OCI-LY3 (cell line): ENCODE results near the gene KRT13.

Experiments
- H2AFZ ChIP-seq: fragments of 200-600, 300-600 bp; shearing (Covaris generic); 2 replicates; pipeline ENCODE4 v1.6.0; 2014; ENCODE audit warnings: antibody characterized with exemption, low read depth, low read length
- H3K27ac ChIP-seq: fragments of 200-600, 300-600 bp; sonication (generic); 2 replicates; pipeline ENCODE4 v1.5.1; 2014; ENCODE audit warnings: mild to moderate bottlenecking, low read length, moderate library complexity, mixed read lengths
- H3K27me3 ChIP-seq: fragments of 200-600, 300-600 bp; sonication (generic); 2 replicates; pipeline ENCODE4 v1.6.1; 2014; ENCODE audit warnings: low read depth, low read length, mixed read lengths
- H3K36me3 ChIP-seq: fragments of 200-600, 300-600 bp; sonication (generic); replicated peaks from 2 replicates; pipeline ENCODE3; 2014; ENCODE audit warnings: low read depth, low read length, mixed read lengths
- H3K4me1 ChIP-seq: fragments of 300-600, 200-600 bp; sonication (generic); 2 replicates; pipeline ENCODE4 v1.6.1; 2014; ENCODE audit warnings: low read length, mixed read lengths
- H3K4me2 ChIP-seq: fragments of 200-600, 300-600 bp; sonication (generic); 2 replicates; pipeline ENCODE4 v1.6.1; 2014; ENCODE audit warnings: low read length, mixed read lengths
- H3K4me3 ChIP-seq: fragments of 300-600, 200-600 bp; sonication (generic); 2 replicates; pipeline ENCODE4 v1.5.1; 2014; ENCODE audit warnings: antibody characterized with exemption, mild to moderate bottlenecking, low read length, moderate library complexity
- H3K79me2 ChIP-seq: fragments of 300-600, 200-600 bp; shearing (Covaris generic); 2 replicates; pipeline ENCODE4 v1.6.1; 2014; ENCODE audit warnings: mild to moderate bottlenecking, low read length, mixed read lengths
- H3K9ac ChIP-seq: fragments of 300-600, 200-600 bp; shearing (Covaris generic); 2 replicates; pipeline ENCODE4 v1.6.0; 2014; ENCODE audit warnings: mild to moderate bottlenecking, low read length, moderate library complexity
- H3K9me3 ChIP-seq: fragments of 200-600, 300-600 bp; shearing (Covaris generic); 2 replicates; pipeline ENCODE4 v1.6.1; 2014; ENCODE audit warnings: low read length, mixed read lengths; ENCODE audit not compliant: insufficient read depth
- H4K20me1 ChIP-seq: fragments of 200-600, 300-600 bp; sonication (generic); 2 replicates; pipeline ENCODE4 v1.6.1; 2016; ENCODE audit warnings: low read length, mixed read lengths; ENCODE audit not compliant: insufficient read depth
- EZH2phosphoT487 ChIP-seq: fragments of 200-600 bp; shearing (Covaris generic); IDR thresholded peaks from 2 replicates; pipeline ENCODE4 v1.6.1; 2018; ENCODE audit warnings: antibody characterized with exemption, mixed run types, low read depth
- TF ChIP-seq, protein P1 (sequence below): fragments of 200-600, 300-600 bp; sonication (generic); IDR thresholded peaks from 2 replicates; pipeline ENCODE4 v1.5.1; 2014; ENCODE audit warnings: antibody characterized with exemption, low read length, low read depth

The KRT13 gene

GRCh38 chr17:41519501-41520224, 14.3 kb upstream of the KRT13 start:
- H3K9ac ChIP-seq: no peak overlapping the region
- H3K36me3 ChIP-seq: no peaks in the 10 kb centered on the region
- no peak for TF ChIP-seq EZH2phosphoT487
- TF ChIP-seq, protein P1, sequence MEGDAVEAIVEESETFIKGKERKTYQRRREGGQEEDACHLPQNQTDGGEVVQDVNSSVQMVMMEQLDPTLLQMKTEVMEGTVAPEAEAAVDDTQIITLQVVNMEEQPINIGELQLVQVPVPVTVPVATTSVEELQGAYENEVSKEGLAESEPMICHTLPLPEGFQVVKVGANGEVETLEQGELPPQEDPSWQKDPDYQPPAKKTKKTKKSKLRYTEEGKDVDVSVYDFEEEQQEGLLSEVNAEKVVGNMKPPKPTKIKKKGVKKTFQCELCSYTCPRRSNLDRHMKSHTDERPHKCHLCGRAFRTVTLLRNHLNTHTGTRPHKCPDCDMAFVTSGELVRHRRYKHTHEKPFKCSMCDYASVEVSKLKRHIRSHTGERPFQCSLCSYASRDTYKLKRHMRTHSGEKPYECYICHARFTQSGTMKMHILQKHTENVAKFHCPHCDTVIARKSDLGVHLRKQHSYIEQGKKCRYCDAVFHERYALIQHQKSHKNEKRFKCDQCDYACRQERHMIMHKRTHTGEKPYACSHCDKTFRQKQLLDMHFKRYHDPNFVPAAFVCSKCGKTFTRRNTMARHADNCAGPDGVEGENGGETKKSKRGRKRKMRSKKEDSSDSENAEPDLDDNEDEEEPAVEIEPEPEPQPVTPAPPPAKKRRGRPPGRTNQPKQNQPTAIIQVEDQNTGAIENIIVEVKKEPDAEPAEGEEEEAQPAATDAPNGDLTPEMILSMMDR: no peak
- H3K27ac ChIP-seq: no peak overlapping the region
- no peaks in the 10 kb centered on the region for H3K79me2 ChIP-seq
- H3K4me1 ChIP-seq: no peaks in the 10 kb centered on the region
- no peak overlapping the region for H3K4me2 ChIP-seq
- H4K20me1 ChIP-seq: no peaks in the 10 kb centered on the region
- no peak overlapping the region for H3K4me3 ChIP-seq
- no peaks in the 10 kb centered on the region for H3K9me3 ChIP-seq
- H2AFZ ChIP-seq: no peak overlapping the region
- H3K27me3 ChIP-seq: peaks cover 9% of the 10 kb centered on the region

DNA sequence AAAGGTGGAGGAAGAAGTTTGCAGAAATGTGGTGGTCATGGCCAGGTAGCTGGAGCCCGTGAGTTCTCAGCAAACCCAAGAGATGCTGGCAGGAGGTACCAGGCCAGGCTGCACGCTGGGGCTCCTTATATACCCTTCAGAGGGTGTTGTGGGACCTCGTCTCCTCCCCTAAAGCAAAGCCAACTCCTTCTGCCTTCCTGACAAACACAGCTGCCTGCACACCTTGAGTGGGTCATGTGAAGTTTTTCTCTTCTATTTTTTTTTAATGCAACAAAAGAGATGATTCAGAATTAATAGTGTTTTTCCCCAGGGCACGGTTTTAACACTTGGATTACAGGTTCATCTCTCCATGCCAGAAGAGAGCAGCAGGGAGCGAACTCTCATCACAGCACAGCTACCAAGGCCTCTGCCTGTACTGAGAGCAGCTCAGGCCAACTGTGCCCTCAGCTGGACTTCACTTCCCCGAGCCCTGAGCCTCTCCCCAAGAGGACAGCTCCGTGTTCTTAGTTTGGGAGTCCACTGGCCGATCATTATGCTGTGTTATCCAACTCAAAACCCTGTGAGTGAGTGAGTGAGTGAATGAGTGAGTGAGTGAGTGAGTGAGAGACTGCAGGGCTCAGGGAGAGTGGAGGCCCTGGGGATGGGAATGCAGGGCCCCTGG, 13.5 kb upstream of the KRT13 start, which contains the start of gene KRT15:
Gene KRT15, minus strand, starts transcription at position 102 of the 661 bp plus-strand sequence. Its CDS starts 63 bp downstream, at position 39.
- H4K20me1 ChIP-seq: no peaks in the 10 kb centered on the region
- no peaks in the 10 kb centered on the region for H3K36me3 ChIP-seq
- H3K9me3 ChIP-seq: no peaks in the 10 kb centered on the region
- no peak within 1 kb of the TSS for H3K4me2 ChIP-seq
- H3K27ac ChIP-seq: no peak within 1 kb of the TSS
- no peak within 1 kb of the TSS for H3K4me3 ChIP-seq
- peaks cover 9% of the 10 kb centered on the region for H3K27me3 ChIP-seq
- no peaks in the 10 kb centered on the region for H3K79me2 ChIP-seq
- H3K4me1 ChIP-seq: no peaks in the 10 kb centered on the region
- no peak within 1 kb of the TSS for H2AFZ ChIP-seq
- TF ChIP-seq EZH2phosphoT487: no peak
- TF ChIP-seq, protein P1: no peak
- no peak within 1 kb of the TSS for H3K9ac ChIP-seq

GRCh38 chr17:41518031-41518430, 12.6 kb upstream of the KRT13 start:
- H3K4me1 ChIP-seq: no peaks in the 10 kb centered on the region
- no peaks in the 10 kb centered on the region for H4K20me1 ChIP-seq
- no peak overlapping the region for H3K4me3 ChIP-seq
- H3K9me3 ChIP-seq: no peaks in the 10 kb centered on the region
- no peak overlapping the region for H3K4me2 ChIP-seq
- no peaks in the 10 kb centered on the region for H3K36me3 ChIP-seq
- H3K27ac ChIP-seq: no peak overlapping the region
- H3K79me2 ChIP-seq: no peaks in the 10 kb centered on the region
- peaks cover 9% of the 10 kb centered on the region for H3K27me3 ChIP-seq
- no peak overlapping the region for H3K9ac ChIP-seq
- no peak overlapping the region for H2AFZ ChIP-seq
- no peak for TF ChIP-seq EZH2phosphoT487
- TF ChIP-seq, protein P1: no peak

- Histone ChIP-seq H3K79me2 (no peaks in the 10 kb centered on the region), H3K9ac (no peak overlapping the region), H2AFZ (no peak overlapping the region), H3K4me3 (no peak overlapping the region), H3K9me3 (no peaks in the 10 kb centered on the region), H3K4me2 (no peak overlapping the region), H3K27ac (no peak overlapping the region), H4K20me1 (no peaks in the 10 kb centered on the region), H3K27me3 (peaks cover 9% of the 10 kb centered on the region), H3K36me3 (no peaks in the 10 kb centered on the region), H3K4me1 (no peaks in the 10 kb centered on the region)
- TF ChIP-seq, protein P1: no peak
- no peak for TF ChIP-seq EZH2phosphoT487
These were observed 11.4 kb upstream of the KRT13 start for GRCh38 chr17:41516830-41517283.
